Osteoblast (primary cell): ENCODE data around the gene FAM193A. TPM values are rescaled to one million over a fixed set of nuclear protein-coding genes. Genes with fewer than 3 reads are reported as not detected.

ENCODE experiments used
- DNase-seq: peaks from one replicate; pipeline ENCODE4 v3.0.0; 2011; ENCODE audit warnings: low spot score, mixed read lengths; ENCODE audit not compliant: insufficient read length; ENCODE audit errors: missing footprints
- H2AFZ ChIP-seq: 2 replicates; pipeline ENCODE4 v1.6.0; 2011; ENCODE audit warnings: mild to moderate bottlenecking, low read length
- H3K27ac ChIP-seq: 2 replicates; pipeline ENCODE4 v1.5.1; 2011; ENCODE audit warnings: mild to moderate bottlenecking, low read depth, low read length, moderate library complexity
- H3K27me3 ChIP-seq: 2 replicates; pipeline ENCODE4 v1.6.0; 2012; ENCODE audit warnings: mild to moderate bottlenecking, control low read depth, inconsistent platforms, low read length, moderate library complexity; ENCODE audit not compliant: insufficient read depth
- H3K36me3 ChIP-seq: 2 replicates; pipeline ENCODE4 v1.5.1; 2011; ENCODE audit warnings: mild to moderate bottlenecking, low read length, control low read depth, moderate library complexity; ENCODE audit not compliant: insufficient read depth
- H3K4me1 ChIP-seq: 2 replicates; pipeline ENCODE4 v1.5.1; 2011; ENCODE audit warnings: mild to moderate bottlenecking, low read length, control low read depth, moderate library complexity; ENCODE audit not compliant: insufficient read depth
- H3K4me2 ChIP-seq: 2 replicates; pipeline ENCODE4 v1.6.0; 2011; ENCODE audit warnings: mild to moderate bottlenecking, low read length; ENCODE audit not compliant: insufficient read depth
- H3K4me3 ChIP-seq: fragments of 200-600 bp; sonication (generic); 3 replicates; pipeline ENCODE4 v1.5.1; 2012; ENCODE audit warnings: mild to moderate bottlenecking, low read length, inconsistent platforms; ENCODE audit not compliant: insufficient read depth
- H3K79me2 ChIP-seq: 2 replicates; pipeline ENCODE4 v1.6.0; 2012; ENCODE audit warnings: mild to moderate bottlenecking, low read length, control low read depth, inconsistent platforms; ENCODE audit not compliant: insufficient read depth
- H3K9me3 ChIP-seq: 2 replicates; pipeline ENCODE4 v1.5.1; 2011; ENCODE audit warnings: low read depth, low read length, control low read depth
- H4K20me1 ChIP-seq: 2 replicates; pipeline ENCODE4 v1.6.0; 2012; ENCODE audit warnings: mild to moderate bottlenecking, low read length, control low read depth; ENCODE audit not compliant: insufficient read depth
- total RNA-seq: library from RNA; depleted of rRNA; stranded (reverse); fragments of >200 nt; gene quantifications from 2 replicates; pipeline ENCODE4 v1.2.3, GENCODE V29; 2012
- TF ChIP-seq, protein P1 (sequence below): IDR thresholded peaks from 2 replicates; pipeline ENCODE4 v1.5.1; 2011; ENCODE audit warnings: mild to moderate bottlenecking, low read depth, low read length, moderate library complexity; ENCODE audit errors: extremely low read depth

Gene FAM193A
- total RNA-seq, 1 donor = 23.2 TPM

- no peak overlapping the region for H2AFZ ChIP-seq
- H3K27ac ChIP-seq = no peak overlapping the region
- peaks cover 9% of the 10 kb centered on the region for H3K79me2 ChIP-seq
- peaks cover 9% of the 10 kb centered on the region for H4K20me1 ChIP-seq
- H3K4me3 ChIP-seq = no peak overlapping the region
- TF ChIP-seq, protein P1, sequence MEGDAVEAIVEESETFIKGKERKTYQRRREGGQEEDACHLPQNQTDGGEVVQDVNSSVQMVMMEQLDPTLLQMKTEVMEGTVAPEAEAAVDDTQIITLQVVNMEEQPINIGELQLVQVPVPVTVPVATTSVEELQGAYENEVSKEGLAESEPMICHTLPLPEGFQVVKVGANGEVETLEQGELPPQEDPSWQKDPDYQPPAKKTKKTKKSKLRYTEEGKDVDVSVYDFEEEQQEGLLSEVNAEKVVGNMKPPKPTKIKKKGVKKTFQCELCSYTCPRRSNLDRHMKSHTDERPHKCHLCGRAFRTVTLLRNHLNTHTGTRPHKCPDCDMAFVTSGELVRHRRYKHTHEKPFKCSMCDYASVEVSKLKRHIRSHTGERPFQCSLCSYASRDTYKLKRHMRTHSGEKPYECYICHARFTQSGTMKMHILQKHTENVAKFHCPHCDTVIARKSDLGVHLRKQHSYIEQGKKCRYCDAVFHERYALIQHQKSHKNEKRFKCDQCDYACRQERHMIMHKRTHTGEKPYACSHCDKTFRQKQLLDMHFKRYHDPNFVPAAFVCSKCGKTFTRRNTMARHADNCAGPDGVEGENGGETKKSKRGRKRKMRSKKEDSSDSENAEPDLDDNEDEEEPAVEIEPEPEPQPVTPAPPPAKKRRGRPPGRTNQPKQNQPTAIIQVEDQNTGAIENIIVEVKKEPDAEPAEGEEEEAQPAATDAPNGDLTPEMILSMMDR = no peak
- no peaks in the 10 kb centered on the region for H3K4me1 ChIP-seq
- H3K4me2 ChIP-seq = no peak overlapping the region
- H3K27me3 ChIP-seq = no peaks in the 10 kb centered on the region
- peaks cover 55% of the 10 kb centered on the region for H3K36me3 ChIP-seq
- no peaks in the 10 kb centered on the region for H3K9me3 ChIP-seq
- DNase-seq = no peak
Observed at GRCh38 chr4:2652415-2653160, 116.1 kb downstream of the FAM193A start.

DNA sequence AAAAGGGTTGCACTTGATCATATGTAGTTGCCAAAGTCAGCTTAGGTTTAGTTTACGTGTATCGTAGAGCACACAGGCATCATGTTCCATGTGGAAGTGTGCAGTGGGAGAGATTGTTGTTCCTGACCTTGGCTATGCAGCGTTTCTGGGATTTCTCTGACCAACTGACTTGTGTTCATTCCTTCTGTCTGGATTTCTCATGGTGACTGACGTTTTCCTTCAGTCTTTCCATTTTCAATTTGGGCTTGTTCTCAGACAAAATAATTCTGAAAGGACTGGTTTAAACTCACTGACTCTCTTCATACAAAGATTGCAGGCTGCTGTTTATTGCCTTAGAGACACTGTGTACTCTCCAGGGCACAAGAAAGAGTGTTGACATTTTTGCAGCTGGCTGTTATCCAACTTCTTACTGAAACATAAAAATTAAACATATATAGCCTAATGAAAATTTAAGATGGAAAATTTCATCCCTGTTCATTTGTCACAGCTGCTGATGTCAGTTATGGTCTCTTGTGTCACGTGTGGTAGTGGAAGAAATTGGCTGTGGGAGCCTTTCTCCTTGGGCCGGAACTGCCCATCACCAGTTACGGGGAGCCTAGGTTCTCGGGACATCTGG lies 124.3 kb downstream of the FAM193A start:
- Histone ChIP-seq H3K9me3 (no peaks in the 10 kb centered on the region), H3K4me3 (no peak overlapping the region), H3K4me2 (no peak overlapping the region), H3K4me1 (peaks cover 18% of the 10 kb centered on the region), H3K27me3 (no peaks in the 10 kb centered on the region), H3K79me2 (peaks cover 22% of the 10 kb centered on the region), H3K36me3 (peaks cover 42% of the 10 kb centered on the region), H2AFZ (no peak overlapping the region), H3K27ac (peak overlapping the region; percentile 41), H4K20me1 (peaks cover 5% of the 10 kb centered on the region)
- TF ChIP-seq, protein P1 = no peak
- no peak for DNase-seq

DNA sequence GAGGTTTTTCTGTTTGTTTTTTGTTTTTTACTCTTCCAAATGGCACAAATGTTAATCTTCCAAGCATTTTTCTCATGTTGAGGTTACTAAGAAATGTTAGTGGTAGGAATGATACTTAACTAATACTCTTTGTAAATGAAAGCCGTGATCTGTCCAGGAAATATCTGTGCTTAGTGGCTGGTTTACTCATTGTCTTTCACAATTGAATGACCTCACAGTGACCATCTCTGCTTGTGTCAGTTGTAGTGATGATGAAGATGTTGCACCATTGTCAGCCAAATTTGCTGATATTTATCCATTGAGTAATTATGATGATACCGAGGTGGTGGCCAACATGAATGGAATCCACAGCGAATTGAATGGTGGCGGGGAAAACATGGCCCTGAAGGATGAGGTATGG lies 126.2 kb downstream of the FAM193A start:
- Histone ChIP-seq H3K79me2 (peaks cover 39% of the 10 kb centered on the region), H3K4me3 (no peak overlapping the region), H4K20me1 (peaks cover 10% of the 10 kb centered on the region), H3K9me3 (no peaks in the 10 kb centered on the region), H3K4me2 (peak overlapping the region; percentile 56), H3K27ac (peak overlapping the region; percentile 85), H3K4me1 (peaks cover 30% of the 10 kb centered on the region), H3K27me3 (no peaks in the 10 kb centered on the region), H2AFZ (no peak overlapping the region), H3K36me3 (peaks cover 40% of the 10 kb centered on the region)
- peak; percentile 85 for DNase-seq
- TF ChIP-seq, protein P1 = no peak

DNA sequence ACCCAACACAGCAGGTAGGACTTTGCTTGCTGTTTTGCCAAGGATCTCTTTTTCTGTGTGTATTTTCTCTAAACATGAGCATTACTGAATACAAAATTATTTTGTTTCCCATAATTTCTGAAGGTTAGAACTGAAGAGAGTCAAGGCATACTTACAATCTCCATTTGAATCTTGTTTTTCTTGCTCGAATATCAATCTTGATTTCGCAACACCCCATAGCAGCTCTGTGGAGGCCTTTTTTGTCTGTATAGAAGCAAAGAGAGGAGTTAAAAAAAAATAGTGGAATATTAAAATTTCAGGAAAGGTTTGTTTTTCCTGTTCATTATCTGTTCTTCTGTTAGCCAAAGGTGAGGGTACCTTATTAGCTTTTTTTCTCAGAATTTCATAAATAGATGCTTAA lies 126.8 kb downstream of the FAM193A start:
- DNase-seq = no peak
- Histone ChIP-seq H4K20me1 (peaks cover 10% of the 10 kb centered on the region), H2AFZ (no peak overlapping the region), H3K36me3 (peaks cover 35% of the 10 kb centered on the region), H3K27ac (peak overlapping the region; percentile 76), H3K9me3 (no peaks in the 10 kb centered on the region), H3K27me3 (no peaks in the 10 kb centered on the region), H3K4me1 (peaks cover 33% of the 10 kb centered on the region), H3K79me2 (peaks cover 41% of the 10 kb centered on the region), H3K4me3 (no peak overlapping the region), H3K4me2 (no peak overlapping the region)
- TF ChIP-seq, protein P1 = no peak
